Brain microvascular endothelial cell (primary cell): Measurements from ENCODE around the gene PSRC1.

Source experiments
- DNase-seq: peaks from one replicate; pipeline ENCODE4 v3.0.0-alpha.2; 2020
- H3K27ac ChIP-seq: fragments of 250-450 bp; sonication (Bioruptor Pico); 2 replicates; pipeline ENCODE4 v1.5.1; 2020; ENCODE audit warnings: mild to moderate bottlenecking, moderate library complexity
- H3K27me3 ChIP-seq: fragments of 250-450 bp; sonication (Bioruptor Pico); replicated peaks from 2 replicates; pipeline ENCODE4 v1.5.1; 2020; ENCODE audit warnings: mild to moderate bottlenecking
- H3K36me3 ChIP-seq: fragments of 250-450 bp; sonication (Bioruptor Pico); replicated peaks from 2 replicates; pipeline ENCODE4 v1.5.1; 2020; ENCODE audit warnings: mild to moderate bottlenecking
- H3K4me3 ChIP-seq: 2 replicates; pipeline ENCODE4 v1.5.1; 2011; ENCODE audit warnings: low read depth, mild to moderate bottlenecking, control low read depth, low read length, moderate library complexity
- CTCF ChIP-seq: IDR thresholded peaks from 2 replicates; pipeline ENCODE4 v1.5.1; 2011; ENCODE audit warnings: low read depth, mild to moderate bottlenecking, moderate library complexity, low read length, control low read depth, inconsistent platforms; ENCODE audit errors: missing control alignments
- in situ Hi-C: cut with HindIII; loops from 2 replicates; pipeline ENCODE4 v1.10.0; 2017; ENCODE audit warnings: low sequenced_read_pairs, low pct_ligation_motif_present

PSRC1 gene

GRCh38 chr1:109316506-109316905 lies 33.6 kb upstream of the PSRC1 start:
- no peak for DNase-seq
- in situ Hi-C loops = no loop called here
- Histone ChIP-seq H3K36me3 (peaks cover 48% of the 10 kb centered on the region), H3K27ac (no peak overlapping the region), H3K4me3 (no peak overlapping the region), H3K27me3 (no peaks in the 10 kb centered on the region)
- no peak for TF ChIP-seq CTCF

GRCh38 chr1:109315288-109315687 lies 32.3 kb upstream of the PSRC1 start:
- no peak for DNase-seq
- H3K4me3 ChIP-seq = no peak overlapping the region
- in situ Hi-C loops = no loop called here
- H3K27ac ChIP-seq = no peak overlapping the region
- H3K36me3 ChIP-seq = peaks cover 48% of the 10 kb centered on the region
- TF ChIP-seq CTCF = no peak
- H3K27me3 ChIP-seq = no peaks in the 10 kb centered on the region

GRCh38 chr1:109314795-109315194 lies 31.9 kb upstream of the PSRC1 start:
- Histone ChIP-seq H3K36me3 (peaks cover 48% of the 10 kb centered on the region), H3K27me3 (no peaks in the 10 kb centered on the region), H3K27ac (no peak overlapping the region), H3K4me3 (no peak overlapping the region)
- no peak for TF ChIP-seq CTCF
- in situ Hi-C loops = no loop called here
- no peak for DNase-seq

- no peak for TF ChIP-seq CTCF
- no peak overlapping the region for H3K4me3 ChIP-seq
- peaks cover 40% of the 10 kb centered on the region for H3K36me3 ChIP-seq
- no peak overlapping the region for H3K27ac ChIP-seq
- H3K27me3 ChIP-seq = no peaks in the 10 kb centered on the region
- in situ Hi-C loops = no loop called here
- no peak for DNase-seq
Observed at GRCh38 chr1:109312978-109313775, 30.2 kb upstream of the PSRC1 start.

- no peak for TF ChIP-seq CTCF
- Histone ChIP-seq H3K27me3 (no peaks in the 10 kb centered on the region), H3K27ac (no peak overlapping the region), H3K4me3 (no peak overlapping the region), H3K36me3 (peaks cover 33% of the 10 kb centered on the region)
- in situ Hi-C loops = no loop called here
- no peak for DNase-seq
Observed at GRCh38 chr1:109312246-109312645, 29.3 kb upstream of the PSRC1 start.

- no peak for DNase-seq
- Histone ChIP-seq H3K36me3 (peaks cover 17% of the 10 kb centered on the region), H3K4me3 (no peak overlapping the region), H3K27me3 (no peaks in the 10 kb centered on the region), H3K27ac (no peak overlapping the region)
- in situ Hi-C loops = no loop called here
- TF ChIP-seq CTCF = no peak
Observed at GRCh38 chr1:109309347-109309746, 26.4 kb upstream of the PSRC1 start.
